Inflammatory macrophage (primary cell): ENCODE data around the gene HSD17B1.
"Not testable (repeated sequence)": the region's sequence is repeated elsewhere in the genome, so short reads cannot be mapped to it uniquely, and the experiment has no call there.

ENCODE experiments used
- DNase-seq, 2 donors: peaks; one replicate each; pipeline ENCODE4 v3.0.0-alpha.2; 2020 to 2022

The HSD17B1 gene

DNA sequence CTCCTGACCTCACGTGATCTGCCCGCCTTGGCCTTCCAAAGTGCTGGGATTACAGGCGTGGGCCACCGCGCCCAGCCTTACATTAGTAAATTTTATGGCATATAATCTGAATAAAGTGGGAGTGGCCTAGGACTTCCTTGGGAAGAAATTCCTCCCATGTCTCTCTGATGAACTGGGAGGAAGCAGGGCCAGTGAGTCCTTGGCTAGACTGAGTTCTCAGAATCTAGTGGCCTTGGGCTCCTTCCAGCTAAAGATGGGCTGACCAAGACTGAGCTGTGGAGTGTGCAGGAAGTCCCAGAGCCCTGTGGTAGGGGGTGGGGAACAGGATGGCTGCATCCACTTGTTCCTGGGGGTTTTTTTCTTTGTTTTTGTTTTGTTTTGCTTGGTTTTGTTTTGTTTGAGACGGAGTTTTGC is 26.7 kb upstream of the HSD17B1 start:
- no peak for DNase-seq

DNA sequence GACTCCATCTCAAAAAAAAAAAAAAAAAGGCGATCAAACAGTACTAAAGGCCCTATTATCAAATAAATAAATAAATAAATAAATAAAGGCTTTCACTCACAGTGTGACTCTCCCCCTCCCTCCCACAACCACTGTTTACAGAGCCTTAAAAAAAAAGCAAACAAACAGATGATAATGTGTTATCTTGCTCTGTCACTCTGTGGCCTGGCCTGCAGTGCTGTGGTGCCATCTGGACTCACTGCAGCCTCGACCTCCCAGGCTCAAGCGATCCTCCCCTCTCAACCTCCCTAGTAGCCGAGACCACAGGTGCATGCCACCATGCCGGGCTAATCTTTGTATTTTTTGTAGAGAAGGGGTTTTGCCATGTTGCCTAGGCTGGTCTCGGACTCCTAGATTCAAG is 24.8 kb upstream of the HSD17B1 start:
- DNase-seq, result no peak

- DNase-seq, result peak; percentile 24 to 29
These were observed 23.7 kb upstream of the HSD17B1 start for GRCh38 chr17:42529061-42529460.

- DNase-seq, result no peak
These were observed 21.7 kb upstream of the HSD17B1 start for GRCh38 chr17:42530952-42531454.

DNA sequence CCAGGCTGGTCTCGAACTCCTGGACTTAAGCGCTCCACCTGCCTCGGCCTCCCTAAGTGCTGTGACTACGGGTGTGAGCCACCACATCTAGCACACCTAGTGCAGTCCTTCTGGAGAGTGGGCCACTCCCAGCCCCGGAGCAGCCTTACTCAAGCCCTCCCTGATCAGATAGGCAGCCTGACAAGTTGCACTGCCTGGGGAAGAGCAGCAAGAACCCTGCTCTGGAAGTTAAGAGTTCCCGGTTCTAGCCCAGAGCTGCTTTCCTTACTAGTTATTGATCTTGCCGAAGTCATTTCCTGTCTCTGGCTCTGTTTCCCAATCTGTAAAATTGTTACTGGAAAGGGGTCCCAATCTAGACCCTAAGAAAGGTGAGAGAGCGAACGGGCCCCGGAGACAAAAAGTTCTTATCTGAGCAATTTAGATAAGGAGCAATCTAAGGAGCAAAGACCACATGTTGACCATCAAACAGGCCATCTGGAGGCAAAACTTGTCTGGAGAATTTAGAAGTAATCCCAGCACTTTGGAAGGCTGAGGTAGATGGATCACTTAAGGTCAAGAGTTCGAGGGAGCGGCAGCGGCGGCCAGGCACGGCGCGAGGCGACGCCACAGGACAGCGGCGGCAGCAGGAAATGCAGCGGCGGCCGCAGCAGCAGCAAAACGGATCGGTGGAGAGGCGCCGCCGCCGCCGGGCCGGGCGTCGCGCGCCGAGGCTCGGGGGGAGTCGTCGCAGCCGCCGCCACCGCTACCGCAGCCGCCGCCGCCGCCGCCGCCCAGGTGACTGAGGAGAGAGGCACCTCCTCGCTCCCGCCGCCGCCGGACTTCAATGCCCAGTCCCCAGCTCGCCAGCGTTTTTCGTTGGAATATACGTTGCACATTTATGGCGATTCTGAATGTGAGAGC is 21.0 kb upstream of the HSD17B1 start:
- DNase-seq, result peak; percentile 66 to 77

- no peak for DNase-seq
These were observed 17.3 kb upstream of the HSD17B1 start for GRCh38 chr17:42535155-42536047.

DNA sequence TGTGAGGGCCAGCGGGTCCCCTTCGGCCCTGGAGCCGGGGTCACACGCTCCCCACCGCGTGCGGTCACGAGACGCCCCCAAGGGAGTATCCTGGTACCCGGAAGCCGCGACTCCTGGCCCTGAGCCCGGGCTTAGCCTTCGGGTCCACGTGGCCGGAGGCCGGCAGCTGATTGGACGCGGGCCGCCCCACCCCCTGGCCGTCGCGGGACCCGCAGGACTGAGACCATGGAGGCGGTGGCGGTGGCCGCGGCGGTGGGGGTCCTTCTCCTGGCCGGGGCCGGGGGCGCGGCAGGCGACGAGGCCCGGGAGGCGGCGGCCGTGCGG is 16.7 kb upstream of the HSD17B1 start, which contains the start of gene NAGLU:
NAGLU (plus strand) TSS at position 194 of the 324 bp plus-strand sequence; CDS start at position 226, 32 bp downstream.
- DNase-seq, result peak; percentile 96 to 98

DNA sequence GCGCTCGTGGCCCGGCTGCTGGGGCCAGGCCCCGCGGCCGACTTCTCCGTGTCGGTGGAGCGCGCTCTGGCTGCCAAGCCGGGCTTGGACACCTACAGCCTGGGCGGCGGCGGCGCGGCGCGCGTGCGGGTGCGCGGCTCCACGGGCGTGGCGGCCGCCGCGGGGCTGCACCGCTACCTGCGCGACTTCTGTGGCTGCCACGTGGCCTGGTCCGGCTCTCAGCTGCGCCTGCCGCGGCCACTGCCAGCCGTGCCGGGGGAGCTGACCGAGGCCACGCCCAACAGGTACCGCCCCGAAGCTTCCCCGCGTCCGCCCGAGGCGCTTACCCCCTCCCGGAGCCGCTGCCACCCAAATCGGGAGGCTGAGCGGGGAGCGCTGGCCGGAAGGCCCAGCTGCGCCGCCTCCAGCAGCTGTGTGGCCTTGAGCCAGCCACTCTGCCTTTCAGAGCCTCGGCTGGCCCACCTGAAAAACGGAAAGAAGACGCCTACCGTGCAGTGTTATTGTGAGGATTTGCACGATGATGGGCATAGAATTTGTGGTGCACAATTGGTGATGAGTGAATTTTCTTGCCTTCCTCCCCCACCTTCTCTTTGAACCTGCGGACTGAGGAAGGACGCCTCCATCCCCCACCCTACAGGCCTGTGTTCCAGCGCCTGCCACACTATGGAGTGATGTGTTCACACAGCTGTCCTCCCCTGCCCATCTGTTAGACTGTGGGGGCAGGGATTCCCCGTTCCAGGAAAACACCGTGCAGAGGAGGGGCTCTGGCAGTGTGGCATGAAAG is 16.2 kb upstream of the HSD17B1 start:
- peak; percentile 73 to 87 for DNase-seq

DNA sequence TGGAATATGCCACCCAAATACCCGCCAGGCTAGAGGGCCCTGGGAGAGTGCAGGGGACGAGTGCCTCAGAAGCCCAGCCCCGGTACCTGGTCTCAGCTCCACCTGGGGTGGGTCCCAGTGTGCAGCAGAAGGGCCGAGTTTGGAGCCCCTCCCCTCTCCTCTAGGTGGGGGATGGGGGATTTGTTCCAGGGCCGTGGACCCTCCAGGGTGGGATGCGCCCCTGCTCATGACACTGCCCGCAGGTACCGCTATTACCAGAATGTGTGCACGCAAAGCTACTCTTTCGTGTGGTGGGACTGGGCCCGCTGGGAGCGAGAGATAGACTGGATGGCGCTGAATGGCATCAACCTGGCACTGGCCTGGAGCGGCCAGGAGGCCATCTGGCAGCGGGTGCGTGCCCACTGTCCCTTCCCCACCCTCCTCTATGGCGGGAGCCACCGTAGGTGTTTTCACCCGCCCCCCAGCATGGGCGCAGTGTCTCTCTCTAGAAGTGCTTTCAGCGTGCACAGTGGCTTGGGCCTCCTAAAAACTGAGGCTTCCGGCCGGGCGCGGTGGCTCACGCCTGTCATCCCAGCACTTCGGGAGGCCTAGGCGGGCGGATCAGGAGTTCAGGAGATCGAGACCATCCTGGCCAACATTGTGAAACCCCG is 15.4 kb upstream of the HSD17B1 start:
- no peak for DNase-seq

DNA sequence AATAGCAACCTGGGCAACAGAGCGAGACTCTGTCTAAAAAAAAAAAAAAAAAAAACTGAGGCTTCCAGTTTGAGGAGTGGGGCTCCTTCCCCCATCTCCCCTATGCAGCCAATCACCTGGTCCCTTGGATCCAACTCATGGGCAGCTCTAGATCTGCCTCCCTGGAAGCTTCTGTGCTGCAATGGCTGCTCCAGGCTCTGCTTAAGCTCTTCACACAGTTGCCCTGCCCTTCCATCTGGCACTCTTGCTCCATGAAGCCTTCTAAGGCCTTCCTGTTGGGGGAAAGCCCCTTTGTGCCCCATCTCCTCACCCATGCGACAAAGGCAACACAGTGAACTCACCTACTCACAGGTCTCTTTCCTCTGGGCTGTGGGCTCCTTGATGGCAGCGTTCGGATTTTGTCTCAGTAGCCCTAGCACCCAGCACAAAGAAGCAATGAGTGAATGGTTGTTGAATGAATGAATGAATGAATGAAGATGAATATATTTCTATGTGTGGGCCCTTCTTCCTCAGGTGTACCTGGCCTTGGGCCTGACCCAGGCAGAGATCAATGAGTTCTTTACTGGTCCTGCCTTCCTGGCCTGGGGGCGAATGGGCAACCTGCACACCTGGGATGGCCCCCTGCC is 14.8 kb upstream of the HSD17B1 start:
- DNase-seq, result no peak

- DNase-seq, result no peak
These were observed 14.2 kb upstream of the HSD17B1 start for GRCh38 chr17:42538482-42538881.

DNA sequence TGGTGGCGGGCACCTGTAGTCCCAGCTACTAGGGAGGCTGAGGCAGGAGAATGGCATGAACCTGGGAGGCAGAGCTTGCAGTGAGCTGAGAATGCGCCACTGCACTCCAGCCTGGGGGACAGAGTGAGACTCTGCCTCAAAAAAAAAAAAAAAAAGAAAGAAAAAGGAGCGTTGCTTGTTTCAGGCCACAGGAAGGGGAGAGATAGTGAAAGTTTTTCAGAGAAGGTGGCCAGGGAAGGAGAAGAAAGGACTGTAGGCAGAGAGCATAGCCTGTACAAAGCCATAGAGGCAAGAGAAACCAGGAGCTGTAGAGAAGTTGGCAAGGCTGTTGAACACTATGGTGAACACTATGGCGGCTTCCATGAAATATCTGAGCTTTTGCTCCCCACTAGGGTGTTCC is 12.2 kb upstream of the HSD17B1 start:
- DNase-seq, result not testable (repeated sequence)

GRCh38 chr17:42541041-42541833 is 11.5 kb upstream of the HSD17B1 start:
- DNase-seq, result no peak

- no peak for DNase-seq
These were observed 9.3 kb upstream of the HSD17B1 start for GRCh38 chr17:42543190-42544079.

DNA sequence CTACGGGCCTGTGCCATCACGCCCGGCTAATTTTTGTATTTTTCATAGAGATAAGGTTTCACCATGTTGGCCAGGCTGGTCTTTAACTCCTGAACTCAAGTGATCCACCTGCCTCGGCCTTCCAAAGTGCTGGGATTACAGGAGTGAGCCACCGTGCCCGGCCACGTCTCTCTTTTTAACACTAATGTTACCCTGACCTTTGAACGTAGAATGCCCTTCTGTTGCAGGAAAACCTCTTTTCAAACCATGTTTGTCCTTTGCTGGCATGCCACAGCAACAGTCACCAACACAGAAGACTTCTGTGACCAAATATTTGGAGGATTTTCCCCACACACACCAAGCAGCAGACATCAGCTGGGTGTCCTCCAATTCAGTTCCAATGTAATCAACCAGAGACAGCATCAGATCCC is 7.8 kb upstream of the HSD17B1 start:
- no peak for DNase-seq

DNA sequence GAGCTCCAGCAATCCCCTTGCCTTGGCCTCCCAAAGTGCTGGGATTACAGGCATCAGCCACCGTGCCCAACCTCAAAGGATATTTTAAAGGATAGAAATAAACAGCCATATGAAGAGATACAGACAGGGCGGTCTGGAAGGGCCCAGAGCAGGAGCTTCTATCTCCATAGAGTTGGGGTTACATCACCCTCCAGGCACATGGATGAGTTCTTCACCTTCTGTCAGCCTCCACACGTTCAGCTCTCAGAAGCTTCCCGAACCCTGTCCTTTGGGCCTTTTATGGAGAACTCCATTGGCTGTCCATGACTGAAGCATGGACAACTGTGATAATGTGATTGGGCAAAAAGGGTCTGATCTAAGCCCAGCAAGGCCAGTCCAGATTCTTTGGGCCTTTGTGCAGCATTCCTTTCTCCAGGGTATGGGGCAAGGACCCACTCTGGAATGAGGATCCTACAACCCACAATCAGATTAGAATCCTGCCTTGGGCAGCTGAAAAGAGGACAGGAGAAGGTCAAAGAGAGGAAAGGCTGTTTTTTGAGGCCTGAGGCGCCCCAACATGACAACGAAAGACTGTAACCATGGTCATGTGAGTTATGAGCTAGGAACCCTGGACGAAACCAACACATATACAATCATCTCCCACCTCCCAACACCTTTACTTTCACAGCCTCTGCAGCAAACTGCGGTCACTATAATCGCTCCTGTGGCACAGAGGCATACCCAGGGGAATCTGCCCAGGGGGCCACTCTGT is 6.8 kb upstream of the HSD17B1 start:
- DNase-seq, result not testable (repeated sequence)

DNA sequence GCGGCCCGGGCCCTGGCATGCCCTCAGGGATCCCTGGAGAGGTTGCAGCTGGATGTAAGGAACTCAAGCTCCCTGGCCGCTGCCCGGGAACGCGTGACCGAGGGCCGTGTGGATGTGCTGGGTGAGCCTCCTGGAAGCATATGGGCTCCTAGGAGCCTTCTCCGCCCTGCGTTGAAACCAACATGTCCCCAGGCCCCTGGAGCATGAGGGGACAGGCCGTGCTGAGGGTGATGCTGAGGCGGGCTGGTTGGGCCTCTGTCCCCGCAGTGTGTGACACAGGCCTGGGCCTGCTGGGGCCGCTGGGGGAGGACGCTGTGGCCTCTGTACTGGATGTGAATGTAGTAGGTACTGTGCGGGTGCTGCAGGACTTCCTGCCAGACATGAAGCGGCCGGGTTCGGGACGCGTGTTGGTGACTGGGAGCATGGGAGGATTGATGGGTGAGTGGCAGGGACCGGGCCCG is 5.7 kb upstream of the HSD17B1 start:
- DNase-seq, result no peak

DNA sequence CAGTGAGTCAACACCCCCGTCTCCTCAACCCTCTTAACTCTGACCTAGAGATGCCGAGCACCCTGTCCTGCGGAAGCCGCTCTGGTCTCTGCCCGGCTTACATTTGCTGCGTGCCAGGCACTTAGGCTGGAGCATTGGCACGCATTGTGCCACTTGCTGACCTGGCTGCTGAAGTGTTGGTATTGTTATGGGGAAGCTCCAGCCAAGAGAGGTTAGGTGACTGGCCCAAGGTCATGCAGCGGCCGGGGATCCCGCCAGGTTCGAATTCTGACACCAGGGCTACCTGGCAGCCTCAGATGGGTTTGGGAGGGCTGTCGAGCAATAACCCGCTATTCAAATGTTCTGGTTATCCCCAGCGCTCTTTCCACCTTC is 5.0 kb upstream of the HSD17B1 start:
- DNase-seq, result no peak
